ENCODE measurements around the gene MDH1.

DNA sequence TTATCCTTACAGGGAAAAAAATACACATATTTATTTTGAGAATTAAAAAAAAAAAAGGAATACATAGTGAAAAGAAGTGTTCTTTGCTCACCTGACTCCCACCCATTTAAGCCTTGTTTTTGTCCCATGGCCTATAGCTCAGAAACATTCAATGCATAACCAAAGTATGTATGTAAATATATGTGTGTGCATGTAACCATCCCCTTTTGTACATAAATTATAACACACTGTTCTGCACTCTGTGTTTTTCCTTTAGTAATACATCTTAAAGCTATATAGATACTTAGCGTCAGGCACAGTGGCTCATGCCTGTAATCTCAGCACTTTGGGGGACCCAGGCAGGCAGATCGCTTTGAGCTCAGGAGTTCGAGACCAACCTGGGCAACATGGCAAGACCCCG, 21.8 kb downstream of the MDH1 start:
- TF ChIP-seq SUZ12 (IDR thresholded peaks at IDR 0.05; ENCODE audit: extremely low read depth, insufficient read depth, insufficient read length) (no peak), ZNF274 (IDR thresholded peaks at IDR 0.05; ENCODE audit: low read depth, low read length) (no peak)
